ENCODE data around the gene MAML2. TPM values are rescaled to one million over a fixed set of nuclear protein-coding genes. Genes with fewer than 3 reads are reported as not detected.

Gene MAML2
- total and polyA plus RNA-seq, 2 of the 13 experiments (the other 11 are each of a cell fraction or from before 2014, with no cell fraction given): 2.3 to 25.9 TPM

DNA sequence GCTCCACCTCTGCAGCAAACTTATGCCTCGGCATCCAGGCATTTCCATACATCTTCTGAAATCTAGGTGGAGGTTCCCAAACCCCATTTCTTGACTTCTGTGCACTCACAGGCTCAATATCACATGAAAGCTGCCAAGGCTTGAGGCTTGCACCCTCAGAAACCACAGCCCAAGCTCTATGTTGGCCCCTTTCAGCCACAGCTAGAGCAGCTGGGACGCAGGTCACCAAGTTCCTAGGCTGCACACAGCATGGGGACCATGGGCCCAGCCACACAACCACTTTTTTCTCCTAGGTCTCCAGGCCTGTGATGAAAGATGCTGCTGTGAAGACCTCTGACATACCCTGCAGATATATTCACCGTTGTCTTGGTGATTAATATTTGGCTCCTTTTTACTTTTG is 394.4 kb downstream of the MAML2 start (continued):
- TF ChIP-seq PTBP1 (IDR thresholded peaks at IDR 0.05; ENCODE audit: low read depth, low read length, poor library complexity, severe bottlenecking): no peak

DNA sequence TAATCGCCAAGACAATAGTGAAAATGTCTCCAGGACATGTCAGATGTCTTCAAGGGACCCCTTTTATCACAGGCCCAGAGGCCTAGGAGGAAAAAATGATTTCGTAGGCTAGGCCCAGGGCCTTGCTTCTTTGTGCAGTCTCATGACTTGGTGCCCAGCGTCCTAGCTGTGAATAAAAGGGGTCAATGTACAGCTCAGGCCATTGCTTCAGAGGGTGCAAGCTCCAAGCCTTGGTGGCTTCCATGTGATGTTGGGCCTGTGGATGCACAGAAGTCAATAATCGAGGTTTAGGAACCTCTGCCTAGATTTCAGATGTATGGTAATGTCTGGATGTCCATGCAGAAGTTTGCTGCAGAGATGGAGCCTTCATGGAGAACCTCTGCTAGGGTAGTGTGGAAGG is 398.4 kb downstream of the MAML2 start:
- FAIRE-seq: no peak
- TF ChIP-seq, protein P1, sequence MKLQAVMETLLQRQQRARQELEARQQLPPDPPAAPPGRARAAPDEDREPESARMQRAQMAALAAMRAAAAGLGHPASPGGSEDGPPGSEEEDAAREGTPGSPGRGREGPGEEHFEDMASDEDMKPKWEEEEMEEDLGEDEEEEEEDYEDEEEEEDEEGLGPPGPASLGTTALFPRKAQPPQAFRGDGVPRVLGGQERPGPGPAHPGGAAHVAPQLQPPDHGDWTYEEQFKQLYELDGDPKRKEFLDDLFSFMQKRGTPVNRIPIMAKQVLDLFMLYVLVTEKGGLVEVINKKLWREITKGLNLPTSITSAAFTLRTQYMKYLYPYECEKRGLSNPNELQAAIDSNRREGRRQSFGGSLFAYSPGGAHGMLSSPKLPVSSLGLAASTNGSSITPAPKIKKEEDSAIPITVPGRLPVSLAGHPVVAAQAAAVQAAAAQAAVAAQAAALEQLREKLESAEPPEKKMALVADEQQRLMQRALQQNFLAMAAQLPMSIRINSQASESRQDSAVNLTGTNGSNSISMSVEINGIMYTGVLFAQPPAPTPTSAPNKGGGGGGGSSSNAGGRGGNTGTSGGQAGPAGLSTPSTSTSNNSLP (IDR thresholded peaks at IDR 0.05; ENCODE audit: low read depth, low read length): no peak
- TF ChIP-seq, protein P2, sequence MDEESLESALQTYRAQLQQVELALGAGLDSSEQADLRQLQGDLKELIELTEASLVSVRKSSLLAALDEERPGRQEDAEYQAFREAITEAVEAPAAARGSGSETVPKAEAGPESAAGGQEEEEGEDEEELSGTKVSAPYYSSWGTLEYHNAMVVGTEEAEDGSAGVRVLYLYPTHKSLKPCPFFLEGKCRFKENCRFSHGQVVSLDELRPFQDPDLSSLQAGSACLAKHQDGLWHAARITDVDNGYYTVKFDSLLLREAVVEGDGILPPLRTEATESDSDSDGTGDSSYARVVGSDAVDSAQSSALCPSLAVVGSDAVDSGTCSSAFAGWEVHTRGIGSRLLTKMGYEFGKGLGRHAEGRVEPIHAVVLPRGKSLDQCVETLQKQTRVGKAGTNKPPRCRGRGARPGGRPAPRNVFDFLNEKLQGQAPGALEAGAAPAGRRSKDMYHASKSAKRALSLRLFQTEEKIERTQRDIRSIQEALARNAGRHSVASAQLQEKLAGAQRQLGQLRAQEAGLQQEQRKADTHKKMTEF (CRISPR knock-in tag; IDR thresholded peaks at IDR 0.05): no peak
- no peak for TF ChIP-seq CEBPG (CRISPR knock-in tag; IDR thresholded peaks at IDR 0.05)
- no peak for TF ChIP-seq MEIS1 (CRISPR knock-in tag; IDR thresholded peaks at IDR 0.05; ENCODE audit: borderline replicate concordance)
- TF ChIP-seq, protein P3, sequence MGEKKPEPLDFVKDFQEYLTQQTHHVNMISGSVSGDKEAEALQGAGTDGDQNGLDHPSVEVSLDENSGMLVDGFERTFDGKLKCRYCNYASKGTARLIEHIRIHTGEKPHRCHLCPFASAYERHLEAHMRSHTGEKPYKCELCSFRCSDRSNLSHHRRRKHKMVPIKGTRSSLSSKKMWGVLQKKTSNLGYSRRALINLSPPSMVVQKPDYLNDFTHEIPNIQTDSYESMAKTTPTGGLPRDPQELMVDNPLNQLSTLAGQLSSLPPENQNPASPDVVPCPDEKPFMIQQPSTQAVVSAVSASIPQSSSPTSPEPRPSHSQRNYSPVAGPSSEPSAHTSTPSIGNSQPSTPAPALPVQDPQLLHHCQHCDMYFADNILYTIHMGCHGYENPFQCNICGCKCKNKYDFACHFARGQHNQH (CRISPR knock-in tag; IDR thresholded peaks at IDR 0.05): no peak
- no peak for TF ChIP-seq FOXJ3 (CRISPR knock-in tag; IDR thresholded peaks at IDR 0.05; ENCODE audit: borderline replicate concordance)
- TF ChIP-seq, protein P4, sequence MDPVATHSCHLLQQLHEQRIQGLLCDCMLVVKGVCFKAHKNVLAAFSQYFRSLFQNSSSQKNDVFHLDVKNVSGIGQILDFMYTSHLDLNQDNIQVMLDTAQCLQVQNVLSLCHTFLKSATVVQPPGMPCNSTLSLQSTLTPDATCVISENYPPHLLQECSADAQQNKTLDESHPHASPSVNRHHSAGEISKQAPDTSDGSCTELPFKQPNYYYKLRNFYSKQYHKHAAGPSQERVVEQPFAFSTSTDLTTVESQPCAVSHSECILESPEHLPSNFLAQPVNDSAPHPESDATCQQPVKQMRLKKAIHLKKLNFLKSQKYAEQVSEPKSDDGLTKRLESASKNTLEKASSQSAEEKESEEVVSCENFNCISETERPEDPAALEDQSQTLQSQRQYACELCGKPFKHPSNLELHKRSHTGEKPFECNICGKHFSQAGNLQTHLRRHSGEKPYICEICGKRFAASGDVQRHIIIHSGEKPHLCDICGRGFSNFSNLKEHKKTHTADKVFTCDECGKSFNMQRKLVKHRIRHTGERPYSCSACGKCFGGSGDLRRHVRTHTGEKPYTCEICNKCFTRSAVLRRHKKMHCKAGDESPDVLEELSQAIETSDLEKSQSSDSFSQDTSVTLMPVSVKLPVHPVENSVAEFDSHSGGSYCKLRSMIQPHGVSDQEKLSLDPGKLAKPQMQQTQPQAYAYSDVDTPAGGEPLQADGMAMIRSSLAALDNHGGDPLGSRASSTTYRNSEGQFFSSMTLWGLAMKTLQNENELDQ (CRISPR knock-in tag; IDR thresholded peaks at IDR 0.05; ENCODE audit: borderline replicate concordance): no peak
- no peak for TF ChIP-seq XRCC5 (optimal IDR thresholded peaks at IDR 0.05; ENCODE audit: low read length)
- no peak for TF ChIP-seq ZNF7 (CRISPR knock-in tag; IDR thresholded peaks at IDR 0.05)
- no peak for TF ChIP-seq MLLT10 (CRISPR knock-in tag; IDR thresholded peaks at IDR 0.05)
- no peak for TF ChIP-seq JUND (CRISPR knock-in tag; IDR thresholded peaks at IDR 0.05)
- TF ChIP-seq ATF7-NPFF (CRISPR knock-in tag; IDR thresholded peaks at IDR 0.05; ENCODE audit: low read depth): no peak
- no peak for TF ChIP-seq PHF20 (CRISPR knock-in tag; IDR thresholded peaks at IDR 0.05)
- no peak for TF ChIP-seq NRL (CRISPR knock-in tag; IDR thresholded peaks at IDR 0.05; ENCODE audit: borderline replicate concordance)
- TF ChIP-seq ZNF768 (CRISPR knock-in tag; IDR thresholded peaks at IDR 0.05): no peak
- no peak for TF ChIP-seq FLYWCH1 (CRISPR knock-in tag; IDR thresholded peaks at IDR 0.05)

More for the DNA sequence above, 398.4 kb downstream of the MAML2 start:
- intact Hi-C loops (cut with micrococcal nuclease; ENCODE audit: unreplicated experiment) (no loop called here), in situ Hi-C loops (cut with HindIII; ENCODE audit: extremely low pct_ligation_motif_present, low pct_unique_long_range_greater_than_20kb) (no loop called here)
- ATAC-seq (no peak), DNase-seq (ENCODE audit: low spot score) (no peak)
- 6% methylated on average over 4 of the region's 4 CpGs for WGBS (ENCODE audit: low lambda C conversion rate)
- H3K4me2 ChIP-seq (ENCODE audit: low read depth, low read length): no peak overlapping the region
- CTCF ChIA-PET (ENCODE audit: low intra/inter-chr PET ratio, low total read pairs): no interaction called here
- H4K20me1 ChIP-seq (ENCODE audit: insufficient read depth, low read length): no peaks in the 10 kb centered on the region
- H3K4me3 ChIP-seq (replicated peaks in 1 of 3; ENCODE audit: insufficient read depth in 1 of 3, low read depth in 2 of 3, low read length in 3 of 3): no peak overlapping the region
- POLR2A ChIA-PET: no interaction called here
- BruUV-seq (replicated peaks): no TSS peak
- no peak overlapping the region for H3K9ac ChIP-seq (ENCODE audit: insufficient read depth, low read depth, low read length)
- H3K27ac ChIP-seq (ENCODE audit: extremely low read length, insufficient read depth, low read length): no peak overlapping the region
- no peaks in the 10 kb centered on the region for H3K79me2 ChIP-seq (ENCODE audit: insufficient read depth, low read length)
- no peak overlapping the region for H2AFZ ChIP-seq (ENCODE audit: low read length)
- no peaks in the 10 kb centered on the region for H3K4me1 ChIP-seq (ENCODE audit: insufficient read depth, low read length)
- H3K27me3 ChIP-seq (ENCODE audit: control insufficient read depth in 1 of 2, insufficient read depth in 2 of 2, low read length in 2 of 2): no peaks in the 10 kb centered on the region; a peak in 1 of 5 replicates
- peaks cover 29% of the 10 kb centered on the region for H3K9me3 ChIP-seq (ENCODE audit: low read length)
- no peaks in the 10 kb centered on the region for H3K36me3 ChIP-seq (replicated peaks in 1 of 2; ENCODE audit: control insufficient read depth in 1 of 2, insufficient read depth in 2 of 2, low read length in 2 of 2)
